ENCODE data around the gene MAGI1.

MAGI1 gene

DNA sequence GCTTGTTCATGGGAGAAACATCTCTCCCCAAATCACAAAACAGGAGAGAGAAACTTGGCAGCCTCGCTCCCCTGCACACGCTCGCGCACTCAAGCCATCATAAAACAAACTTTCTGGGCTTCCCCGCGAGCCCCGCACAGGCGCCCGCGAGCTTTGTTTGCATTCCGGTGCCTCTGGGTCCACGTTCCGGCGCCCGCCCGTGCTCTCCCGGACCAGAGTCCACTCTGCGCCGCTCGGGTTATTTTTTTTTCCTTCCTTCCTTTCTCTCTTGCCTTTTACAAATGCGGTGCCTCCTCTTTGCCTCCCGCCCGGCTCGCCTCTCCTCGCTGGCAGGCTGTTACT, 363 bp downstream of the MAGI1 start:
- H3K4me1 ChIP-seq (ENCODE audit: low read depth, poor library complexity, severe bottlenecking), result peaks cover 12% of the 10 kb centered on the region
- peak overlapping the region; percentile 40 for H3K4me3 ChIP-seq (IDR thresholded peaks at IDR 0.05; ENCODE audit: insufficient read depth, low read depth, low read length)
- H4K20me1 ChIP-seq (ENCODE audit: insufficient read depth), result no peaks in the 10 kb centered on the region
- TF ChIP-seq, protein P1, sequence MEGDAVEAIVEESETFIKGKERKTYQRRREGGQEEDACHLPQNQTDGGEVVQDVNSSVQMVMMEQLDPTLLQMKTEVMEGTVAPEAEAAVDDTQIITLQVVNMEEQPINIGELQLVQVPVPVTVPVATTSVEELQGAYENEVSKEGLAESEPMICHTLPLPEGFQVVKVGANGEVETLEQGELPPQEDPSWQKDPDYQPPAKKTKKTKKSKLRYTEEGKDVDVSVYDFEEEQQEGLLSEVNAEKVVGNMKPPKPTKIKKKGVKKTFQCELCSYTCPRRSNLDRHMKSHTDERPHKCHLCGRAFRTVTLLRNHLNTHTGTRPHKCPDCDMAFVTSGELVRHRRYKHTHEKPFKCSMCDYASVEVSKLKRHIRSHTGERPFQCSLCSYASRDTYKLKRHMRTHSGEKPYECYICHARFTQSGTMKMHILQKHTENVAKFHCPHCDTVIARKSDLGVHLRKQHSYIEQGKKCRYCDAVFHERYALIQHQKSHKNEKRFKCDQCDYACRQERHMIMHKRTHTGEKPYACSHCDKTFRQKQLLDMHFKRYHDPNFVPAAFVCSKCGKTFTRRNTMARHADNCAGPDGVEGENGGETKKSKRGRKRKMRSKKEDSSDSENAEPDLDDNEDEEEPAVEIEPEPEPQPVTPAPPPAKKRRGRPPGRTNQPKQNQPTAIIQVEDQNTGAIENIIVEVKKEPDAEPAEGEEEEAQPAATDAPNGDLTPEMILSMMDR (conservative IDR thresholded peaks at IDR 0.05; ENCODE audit: low read depth, low read length), result no peak
- H3K27ac ChIP-seq, result peak overlapping the region; percentile 84
- H3K36me3 ChIP-seq (ENCODE audit: insufficient read depth), result no peaks in the 10 kb centered on the region
- H2AFZ ChIP-seq (ENCODE audit: low read depth), result peak overlapping the region; percentile 85
- peak overlapping the region; percentile 84 for H3K9ac ChIP-seq
- peaks cover 11% of the 10 kb centered on the region; the same call in 1 of the 2 replicates for H3K79me2 ChIP-seq (ENCODE audit: insufficient read depth, low read depth)
- H3K4me2 ChIP-seq, result peak overlapping the region; percentile 73; the same call in 1 of the 2 replicates
- H3K27me3 ChIP-seq (ENCODE audit: insufficient read depth, low read depth), result no peaks in the 10 kb centered on the region

DNA sequence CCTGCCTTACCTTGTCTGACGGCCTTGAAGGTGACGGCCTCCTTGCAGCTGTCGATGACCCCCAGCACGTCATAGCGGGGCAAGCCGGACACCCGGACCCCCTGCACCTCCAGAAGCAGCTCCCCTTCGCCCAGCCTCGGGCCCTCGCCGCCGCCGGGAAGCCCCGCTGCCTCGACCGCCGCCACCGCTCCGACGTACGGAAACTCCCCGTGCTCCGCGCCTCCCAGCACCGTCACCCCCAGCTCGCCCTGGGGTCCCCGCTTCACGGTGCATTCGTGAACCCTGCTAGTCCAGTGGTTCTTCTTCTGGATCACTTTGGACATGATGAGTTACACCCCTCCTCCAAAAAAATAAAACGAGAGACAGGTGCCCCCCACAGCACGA, 740 bp downstream of the MAGI1 start:
- Histone ChIP-seq H3K79me2 (ENCODE audit: insufficient read depth, low read depth) (peaks cover 11% of the 10 kb centered on the region; the same call in 1 of the 2 replicates), H3K27ac (peak overlapping the region; percentile 84), H3K36me3 (ENCODE audit: insufficient read depth) (no peaks in the 10 kb centered on the region), H3K4me1 (ENCODE audit: low read depth, poor library complexity, severe bottlenecking) (peaks cover 16% of the 10 kb centered on the region), H3K4me2 (peak overlapping the region; percentile 73; the same call in 1 of the 2 replicates), H4K20me1 (ENCODE audit: insufficient read depth) (no peaks in the 10 kb centered on the region), H3K4me3 (IDR thresholded peaks at IDR 0.05; ENCODE audit: insufficient read depth, low read depth, low read length) (peak overlapping the region; percentile 40), H3K27me3 (ENCODE audit: insufficient read depth, low read depth) (no peaks in the 10 kb centered on the region), H3K9ac (peak overlapping the region; percentile 84), H2AFZ (ENCODE audit: low read depth) (peak overlapping the region; percentile 85)
- TF ChIP-seq, protein P1 (conservative IDR thresholded peaks at IDR 0.05; ENCODE audit: low read depth, low read length), result no peak

DNA sequence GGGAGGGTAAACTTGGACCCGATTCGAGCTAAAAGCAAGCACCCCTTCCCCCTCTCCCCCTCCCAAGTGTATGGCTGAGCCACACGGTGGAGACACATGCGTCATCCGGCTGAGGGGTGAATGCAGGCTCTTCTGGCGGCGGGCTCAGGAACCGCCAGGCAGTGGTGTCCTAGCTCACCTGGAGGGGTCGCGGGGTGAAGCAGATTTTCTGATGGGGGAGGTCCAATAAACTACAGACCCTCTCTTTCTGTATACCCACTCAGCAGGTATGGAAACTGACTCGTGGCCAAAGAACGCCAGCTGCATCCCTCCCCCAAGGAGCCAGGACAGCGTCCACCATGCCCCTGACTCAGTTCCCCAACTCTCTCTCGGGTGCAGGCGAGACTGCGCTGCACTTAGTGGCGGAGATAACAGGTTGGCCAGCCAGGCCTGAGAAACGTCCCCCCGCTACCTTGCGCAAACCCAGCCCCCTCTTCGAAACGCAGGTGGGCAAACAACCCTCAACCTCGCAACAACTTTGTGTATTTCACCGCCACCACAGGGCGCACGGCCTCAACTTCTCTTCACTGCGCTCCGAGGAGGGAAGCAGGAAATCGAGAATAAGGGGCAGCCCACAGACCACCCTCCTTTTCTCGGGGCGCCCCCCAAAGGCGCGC, 1.3 kb downstream of the MAGI1 start:
- Histone ChIP-seq H3K4me3 (IDR thresholded peaks at IDR 0.05; ENCODE audit: insufficient read depth, low read depth, low read length) (peak overlapping the region; percentile 19), H3K27ac (peak overlapping the region; percentile 84), H2AFZ (ENCODE audit: low read depth) (peak overlapping the region; percentile 85), H4K20me1 (ENCODE audit: insufficient read depth) (no peaks in the 10 kb centered on the region), H3K9ac (peak overlapping the region; percentile 84), H3K4me2 (peak overlapping the region; percentile 73), H3K79me2 (ENCODE audit: insufficient read depth, low read depth) (peaks cover 11% of the 10 kb centered on the region; the same call in 1 of the 2 replicates), H3K27me3 (ENCODE audit: insufficient read depth, low read depth) (no peaks in the 10 kb centered on the region), H3K36me3 (ENCODE audit: insufficient read depth) (no peaks in the 10 kb centered on the region), H3K4me1 (ENCODE audit: low read depth, poor library complexity, severe bottlenecking) (peaks cover 17% of the 10 kb centered on the region)
- TF ChIP-seq, protein P1 (conservative IDR thresholded peaks at IDR 0.05; ENCODE audit: low read depth, low read length), result 0 out of 2 replicates have a peak, but pooled peaks have one; percentile 0

DNA sequence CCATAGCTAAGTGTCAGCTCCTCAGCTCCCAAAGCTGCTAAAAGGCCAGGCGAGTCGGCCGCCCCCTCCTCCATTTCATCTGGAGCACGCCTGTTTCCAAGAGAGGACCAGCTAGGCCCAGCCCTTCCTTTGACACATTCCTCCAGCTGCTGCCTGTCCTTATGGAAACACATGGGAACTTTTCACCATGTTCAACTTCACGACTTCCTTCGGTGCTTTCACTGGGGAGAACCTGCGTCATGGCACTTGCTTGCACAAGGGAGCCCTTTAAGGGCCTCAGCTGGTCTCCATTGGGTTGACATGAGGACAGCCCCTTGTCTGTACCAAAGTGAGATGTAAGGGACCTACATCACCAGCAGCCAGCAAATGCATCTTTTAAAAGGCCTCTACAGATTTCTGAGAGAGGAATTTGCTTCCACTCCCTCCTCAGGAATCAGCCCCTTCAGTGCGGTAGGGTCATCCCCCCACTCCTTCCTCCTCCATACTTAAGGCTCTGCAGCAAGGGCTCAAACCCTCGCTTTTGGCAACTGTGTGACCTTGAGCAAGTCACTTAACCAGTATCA, 2.1 kb downstream of the MAGI1 start:
- no peaks in the 10 kb centered on the region for H3K36me3 ChIP-seq (ENCODE audit: insufficient read depth)
- peak overlapping the region; percentile 19 for H3K4me3 ChIP-seq (IDR thresholded peaks at IDR 0.05; ENCODE audit: insufficient read depth, low read depth, low read length)
- H4K20me1 ChIP-seq (ENCODE audit: insufficient read depth), result no peaks in the 10 kb centered on the region
- peak overlapping the region; percentile 73 for H3K4me2 ChIP-seq
- H3K4me1 ChIP-seq (ENCODE audit: low read depth, poor library complexity, severe bottlenecking), result peaks cover 17% of the 10 kb centered on the region
- H2AFZ ChIP-seq (ENCODE audit: low read depth), result peak overlapping the region; percentile 85; the same call in 1 of the 2 replicates
- H3K9ac ChIP-seq, result peak overlapping the region; percentile 84; the same call in 1 of the 2 replicates
- TF ChIP-seq, protein P1 (conservative IDR thresholded peaks at IDR 0.05; ENCODE audit: low read depth, low read length), result no peak
- no peaks in the 10 kb centered on the region for H3K27me3 ChIP-seq (ENCODE audit: insufficient read depth, low read depth)
- H3K79me2 ChIP-seq (ENCODE audit: insufficient read depth, low read depth), result peaks cover 11% of the 10 kb centered on the region; the same call in 1 of the 2 replicates
- no peak overlapping the region for H3K27ac ChIP-seq
